ENCODE measurements around the gene PTCD1.
"Not testable (repeated sequence)": the region's sequence is repeated elsewhere in the genome, so short reads cannot be mapped to it uniquely, and the experiment has no call there.

PTCD1 gene

DNA sequence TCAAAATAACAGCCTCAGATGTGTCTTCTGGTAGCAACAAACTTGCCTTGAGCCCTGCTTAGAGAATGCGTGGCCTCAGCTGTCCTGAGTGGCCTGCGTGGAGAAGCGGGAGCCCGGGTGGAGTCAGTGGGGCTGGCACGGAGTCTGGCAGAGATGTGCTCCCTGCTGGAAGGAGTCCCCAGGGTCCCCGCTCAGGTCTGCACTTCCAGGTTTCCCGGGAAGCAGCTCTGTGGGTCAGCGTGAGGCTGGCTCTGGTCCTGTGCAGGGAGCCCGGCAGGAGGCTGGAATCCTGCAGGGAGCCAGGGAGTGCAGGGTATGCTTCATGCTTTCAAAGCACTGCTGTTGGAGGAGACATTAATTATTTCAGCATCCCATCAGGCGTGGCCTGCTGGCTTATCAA lies 10.3 kb upstream of the PTCD1 start:
- no peak for DNase-seq

DNA sequence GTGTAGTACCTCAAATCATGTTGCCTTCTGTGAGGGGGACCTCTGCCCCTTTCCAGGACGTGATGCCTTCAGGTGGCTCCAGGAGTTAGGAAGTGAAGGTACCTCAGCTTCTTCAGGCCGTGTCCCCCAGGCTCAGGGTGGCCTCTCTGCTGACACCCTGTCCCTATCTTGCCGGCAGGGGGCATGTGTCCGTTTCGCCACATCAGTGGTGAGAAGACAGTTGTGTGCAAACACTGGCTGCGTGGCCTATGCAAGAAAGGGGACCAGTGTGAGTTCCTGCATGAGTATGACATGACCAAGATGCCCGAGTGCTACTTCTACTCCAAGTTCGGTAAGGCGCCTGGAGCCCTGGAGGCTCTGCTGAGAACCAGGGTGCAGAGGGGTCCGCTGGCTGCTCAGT lies 9.3 kb upstream of the PTCD1 start:
- no peak for DNase-seq

DNA sequence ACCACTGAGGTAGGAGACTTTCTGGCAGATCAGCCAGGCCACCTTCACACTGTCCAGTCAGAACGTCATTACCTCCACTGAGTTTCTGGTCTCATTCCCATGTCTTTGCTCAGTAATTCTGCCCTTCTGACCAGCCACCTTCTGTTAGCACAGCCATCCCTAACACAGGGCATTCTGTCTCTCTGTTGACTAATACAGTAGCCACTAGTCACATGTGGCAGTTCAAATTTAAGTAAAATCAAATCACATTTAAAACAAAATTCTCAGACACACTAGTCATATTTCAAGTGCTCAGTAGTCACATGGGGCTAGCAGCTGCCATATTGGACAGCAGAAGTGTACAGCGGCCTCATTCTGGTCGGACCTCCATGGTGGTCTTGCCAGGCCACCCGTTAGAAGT lies 7.5 kb upstream of the PTCD1 start:
- no peak for DNase-seq

DNA sequence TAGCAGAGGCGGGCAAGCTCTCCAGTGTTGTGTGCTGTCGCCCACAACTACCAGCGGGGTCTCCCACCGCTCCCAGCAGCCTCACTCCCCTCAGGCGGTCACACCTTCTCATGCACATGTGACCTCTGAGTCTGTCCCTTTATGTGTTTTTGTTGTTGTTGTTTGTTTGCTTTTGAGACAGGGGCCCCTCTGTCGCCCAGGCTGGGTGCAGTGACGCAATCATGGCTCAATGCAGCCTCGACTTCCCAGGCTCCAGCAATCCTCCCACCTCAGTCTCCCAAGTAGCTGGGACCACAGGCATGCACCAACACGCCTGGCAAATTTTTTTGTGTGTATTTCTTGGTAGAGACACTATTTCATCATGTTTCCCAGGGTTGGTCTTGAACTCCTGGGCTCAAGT lies 1.6 kb upstream of the PTCD1 start:
- no peak for DNase-seq

DNA sequence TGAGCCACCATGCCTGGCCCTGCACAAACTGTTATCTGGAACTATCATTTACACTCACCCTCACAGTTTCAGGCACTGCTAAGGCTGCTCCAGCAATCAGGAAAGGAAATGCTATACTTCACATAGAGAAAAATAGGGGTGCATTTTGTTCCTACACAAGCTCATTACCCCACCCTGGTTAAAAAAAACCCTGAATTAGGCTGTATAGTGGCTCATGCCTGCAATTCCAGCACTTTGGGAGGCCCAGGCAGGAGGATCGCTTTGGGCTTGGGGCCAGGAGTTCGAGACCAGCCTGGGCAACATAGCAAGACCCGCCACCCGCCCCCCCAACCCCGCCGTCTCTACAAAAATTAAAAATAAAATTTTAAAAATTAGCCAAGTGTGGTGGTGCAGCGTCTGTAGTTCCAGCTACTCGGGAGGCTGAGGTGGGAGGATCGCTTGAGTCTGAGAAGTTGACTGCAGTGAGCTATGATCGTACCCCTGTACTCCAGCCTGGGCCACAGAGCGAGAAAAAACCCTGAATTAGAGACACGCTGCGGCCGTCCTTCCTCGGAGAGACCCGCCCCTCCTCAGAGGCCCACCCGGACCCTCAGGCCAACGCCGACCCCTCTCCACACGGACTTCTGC lies 539 bp downstream of the PTCD1 start:
- DNase-seq: no peak

DNA sequence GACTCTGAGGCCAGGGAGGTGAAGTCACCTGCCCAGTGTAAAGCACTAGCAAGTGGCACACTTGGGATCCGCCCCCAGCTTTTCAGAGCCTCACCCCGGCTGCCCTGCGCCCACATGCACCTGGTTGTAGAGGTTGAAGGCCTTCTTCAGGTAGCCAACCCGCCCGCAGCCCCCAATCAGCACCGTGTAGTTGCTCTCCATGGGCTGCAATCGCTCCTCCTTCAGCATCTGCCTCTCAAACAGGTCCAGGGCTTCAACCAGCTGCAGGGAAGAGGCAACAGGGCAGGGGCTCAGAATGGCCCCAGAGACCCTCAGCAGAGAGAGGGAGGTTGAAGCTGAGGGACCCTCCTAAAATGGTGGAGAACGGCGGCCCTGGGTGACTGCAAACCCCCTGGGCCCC lies 5.4 kb downstream of the PTCD1 start:
- DNase-seq: no peak

DNA sequence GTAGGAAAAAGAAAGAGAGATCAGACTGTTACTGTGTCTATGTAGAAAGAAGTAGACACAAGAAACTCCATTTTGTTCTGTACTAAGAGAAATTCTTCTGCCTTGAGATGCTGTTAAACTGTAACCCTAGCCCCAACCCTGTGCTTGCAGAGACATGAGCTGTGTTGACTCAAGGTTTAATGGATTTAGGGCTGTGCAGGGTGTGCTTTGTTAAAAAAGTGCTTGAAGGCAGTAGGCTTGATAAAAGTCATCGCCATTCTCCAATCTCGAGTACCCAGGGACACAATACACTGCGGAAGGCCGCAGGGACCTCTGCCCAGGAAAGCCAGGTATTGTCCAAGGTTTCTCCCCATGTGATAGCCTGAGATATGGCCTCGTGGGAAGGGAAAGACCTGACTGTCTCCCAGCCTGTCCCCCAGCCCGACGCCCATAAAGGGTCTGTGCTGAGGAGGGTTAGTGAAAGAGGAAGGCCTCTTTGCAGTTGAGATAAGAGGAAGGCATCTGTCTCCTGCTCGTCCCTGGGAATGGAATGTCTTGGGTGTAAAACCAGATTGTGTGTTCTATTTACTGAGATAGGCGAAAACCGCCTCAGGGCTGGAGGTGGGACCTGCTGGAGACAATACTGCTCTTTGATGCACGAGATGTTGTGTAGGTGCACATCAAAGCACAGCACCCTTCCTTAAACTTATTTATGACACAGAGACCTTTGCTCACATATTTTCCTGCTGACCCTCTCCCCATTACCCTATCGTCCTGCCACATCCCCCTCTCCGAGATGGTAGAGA lies 6.7 kb downstream of the PTCD1 start:
- not testable (repeated sequence) for DNase-seq

DNA sequence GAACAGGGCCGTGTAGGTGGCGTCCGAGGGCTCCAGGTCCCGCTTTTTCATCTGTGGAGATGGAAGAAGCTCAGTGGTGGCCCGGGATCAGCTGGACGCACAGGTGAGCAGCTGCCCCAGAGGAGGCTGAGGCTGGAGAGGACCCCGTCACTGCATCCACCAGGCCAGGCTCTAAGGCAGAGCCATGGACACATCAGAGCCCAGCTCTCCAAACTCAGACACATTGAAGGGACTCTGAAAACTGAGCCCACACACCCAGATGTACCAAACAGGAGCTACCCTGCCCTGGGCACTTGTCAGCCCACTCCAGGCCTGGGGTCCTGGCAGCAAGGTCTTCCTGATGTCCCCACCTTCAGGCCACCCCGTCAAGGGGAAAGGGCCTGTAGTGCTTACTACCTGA lies 8.8 kb downstream of the PTCD1 start:
- DNase-seq: no peak

DNA sequence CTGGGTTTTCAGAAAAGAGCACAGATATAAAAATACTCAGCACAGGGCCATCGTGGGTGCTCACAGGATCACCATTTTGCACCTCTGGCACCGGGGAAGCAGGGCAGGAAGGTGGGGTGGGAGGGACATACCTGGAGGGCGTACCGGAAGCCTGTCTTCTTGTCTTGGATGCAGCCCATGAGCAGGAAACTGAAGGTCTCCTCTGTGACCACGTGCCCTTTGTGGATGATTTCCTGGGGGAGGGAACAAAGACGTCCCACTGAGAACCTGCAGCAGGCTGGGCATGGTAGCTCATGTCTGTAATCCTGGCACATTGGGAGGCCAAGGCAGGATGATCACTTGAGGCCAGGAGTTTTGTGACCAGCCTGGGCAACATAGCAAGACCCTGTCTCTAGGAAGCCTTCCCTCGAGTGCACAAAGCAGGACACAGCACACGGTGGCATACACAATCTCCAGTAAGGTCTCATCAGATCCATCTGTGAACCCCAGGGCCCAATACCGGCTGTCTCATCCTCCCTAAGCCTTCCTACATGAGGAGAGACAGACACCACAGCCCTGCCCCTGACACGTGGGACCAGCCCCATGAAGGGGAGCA lies 9.5 kb downstream of the PTCD1 start:
- no peak for DNase-seq

DNA sequence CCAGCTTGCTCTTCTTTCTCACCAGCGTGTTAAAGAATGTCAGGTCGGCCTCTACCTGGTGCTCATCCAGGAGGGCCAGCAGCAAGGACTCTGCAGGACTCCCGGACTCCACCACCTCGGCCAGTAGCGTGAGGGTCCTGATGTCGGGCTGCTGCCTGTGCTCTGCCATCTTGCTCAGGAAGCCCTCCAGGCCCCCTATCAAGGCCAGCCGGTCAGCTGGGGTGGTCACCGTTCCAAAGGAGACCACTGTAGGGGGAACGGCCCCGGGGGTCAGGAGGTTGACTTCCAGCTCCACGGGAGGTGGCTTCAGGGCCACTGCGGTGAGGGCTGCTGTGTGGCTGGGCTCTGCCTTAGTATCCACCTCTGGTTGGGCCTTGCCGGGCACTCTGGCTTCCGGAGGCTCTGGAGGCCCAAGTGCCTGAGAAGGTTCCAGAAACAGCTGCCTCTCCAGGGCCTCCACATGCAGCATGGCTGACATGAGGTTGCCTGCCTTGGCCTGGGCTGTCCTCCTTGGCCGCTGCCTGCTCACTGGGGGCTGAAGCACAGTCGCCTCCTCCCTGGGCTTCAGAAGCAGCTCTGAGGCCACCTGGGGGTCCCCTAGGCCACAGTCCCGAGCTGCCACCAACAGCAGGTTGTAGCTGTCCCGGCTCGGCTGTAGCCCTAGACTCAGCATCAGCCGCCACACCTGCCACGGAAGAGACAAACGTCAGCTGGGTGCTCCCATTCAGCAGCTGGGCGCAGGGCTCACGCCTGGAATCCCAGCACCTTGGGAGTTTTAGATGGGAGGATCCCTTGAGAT lies 13.5 kb downstream of the PTCD1 start:
- DNase-seq: no peak

DNA sequence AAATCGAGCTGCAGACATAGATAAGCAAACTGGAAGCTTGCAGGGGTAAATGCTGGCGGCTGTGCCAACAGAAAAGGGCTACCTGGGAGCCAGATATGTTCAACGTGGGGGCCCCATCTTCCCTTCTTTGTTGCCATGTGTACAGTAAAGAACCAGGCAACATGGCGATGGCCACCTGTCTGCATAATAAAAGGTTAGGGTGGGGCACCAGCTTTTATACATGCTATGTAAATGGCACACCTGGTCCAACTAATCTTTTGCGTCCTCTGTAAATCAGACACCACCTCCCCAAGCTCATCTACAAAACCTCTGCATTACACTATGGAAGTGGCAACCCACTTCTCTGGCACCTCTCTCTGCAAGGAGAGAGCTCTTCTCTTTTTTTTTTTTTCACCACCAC lies 16.0 kb downstream of the PTCD1 start:
- DNase-seq: no peak

DNA sequence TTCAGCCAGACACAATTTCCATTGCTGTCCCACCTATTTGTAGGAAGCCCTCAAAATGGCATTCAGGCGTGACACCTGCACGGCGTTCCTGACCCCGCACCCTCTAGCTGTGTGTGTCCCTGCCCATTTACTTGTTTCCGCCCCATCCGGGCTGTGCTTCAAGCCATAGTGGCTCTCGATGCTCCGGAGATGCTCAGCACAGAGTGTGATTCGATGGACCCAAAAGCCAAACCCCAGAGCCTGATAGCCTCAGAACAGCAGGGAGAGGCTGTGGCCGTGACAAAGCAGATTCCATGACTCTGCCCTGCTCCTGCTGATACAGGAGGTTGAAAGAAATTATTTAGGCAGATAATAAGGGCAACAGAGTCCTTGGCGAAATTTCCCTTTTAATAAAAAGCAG lies 16.4 kb downstream of the PTCD1 start:
- DNase-seq: no peak

DNA sequence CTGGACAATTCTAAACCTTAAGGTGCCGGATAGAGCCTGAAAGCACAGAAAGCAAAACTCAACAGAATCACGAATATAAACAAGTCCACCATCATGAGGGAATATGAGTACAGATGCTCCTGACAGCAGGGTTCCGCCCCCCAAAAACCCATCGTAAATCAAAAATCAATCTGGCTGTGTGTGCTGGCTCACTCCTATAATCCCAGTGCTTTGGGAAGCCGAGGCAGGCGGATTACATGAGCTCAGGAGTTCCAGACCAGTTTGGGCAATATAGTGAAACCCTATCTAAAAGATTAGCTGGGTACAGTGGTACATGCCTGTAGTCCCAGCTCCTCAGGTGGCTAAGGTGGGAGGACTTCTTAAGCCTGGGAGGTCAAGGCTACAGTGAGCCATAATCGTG lies 17.6 kb downstream of the PTCD1 start:
- DNase-seq: no peak

DNA sequence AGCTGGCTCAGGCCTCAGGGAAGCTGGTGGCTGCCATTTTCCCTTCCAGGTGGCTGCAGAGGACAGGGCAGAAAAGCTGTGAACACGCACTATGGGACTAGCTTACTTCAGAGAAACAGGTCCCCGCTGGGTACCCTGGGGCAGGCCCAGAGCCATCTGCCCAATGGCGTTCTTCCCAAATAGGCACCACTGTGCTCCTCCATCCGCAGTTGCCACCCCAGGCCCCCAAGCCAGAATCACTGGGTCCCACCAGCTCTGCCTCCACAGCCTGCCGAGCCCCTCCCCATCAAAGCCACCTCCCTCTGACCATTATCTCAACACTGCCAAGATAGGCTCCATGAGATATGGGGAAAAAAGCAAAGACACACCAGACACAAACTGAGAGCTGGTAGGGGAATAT lies 18.4 kb downstream of the PTCD1 start:
- no peak for DNase-seq

DNA sequence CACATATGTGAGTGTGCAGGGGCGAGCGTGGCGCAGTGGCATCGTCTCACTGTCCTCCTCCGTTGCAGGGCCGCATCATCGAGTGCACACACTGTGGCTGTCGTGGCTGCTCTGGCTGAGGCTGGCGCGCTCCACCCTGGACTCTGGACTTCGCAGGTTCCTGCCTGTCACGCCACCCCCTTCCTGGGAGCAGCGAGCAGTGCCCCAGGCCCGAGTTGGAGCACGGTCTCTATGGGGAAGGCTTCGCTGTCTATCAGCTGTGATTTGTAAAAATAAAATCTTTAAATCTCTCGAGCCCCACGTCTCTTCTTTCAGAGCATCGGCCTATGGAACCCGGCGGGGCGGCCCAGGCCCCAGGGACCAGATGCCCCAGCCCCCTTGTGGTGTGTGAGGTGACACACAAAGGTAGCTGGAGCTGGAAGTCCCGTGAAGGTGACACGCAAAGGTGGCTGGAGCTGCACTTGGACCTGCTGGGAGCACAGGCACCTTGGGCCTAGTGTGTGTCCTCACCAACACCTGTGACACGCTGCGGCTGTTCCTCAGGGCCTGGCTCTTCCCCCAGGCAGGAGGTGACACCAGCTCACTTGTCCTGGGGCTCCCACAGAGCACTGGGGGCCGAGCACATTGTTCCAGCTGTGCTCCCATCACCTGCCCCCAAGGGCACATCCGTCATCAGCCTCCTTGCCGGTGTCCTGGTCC lies 19.1 kb downstream of the PTCD1 start:
- no peak for DNase-seq

DNA sequence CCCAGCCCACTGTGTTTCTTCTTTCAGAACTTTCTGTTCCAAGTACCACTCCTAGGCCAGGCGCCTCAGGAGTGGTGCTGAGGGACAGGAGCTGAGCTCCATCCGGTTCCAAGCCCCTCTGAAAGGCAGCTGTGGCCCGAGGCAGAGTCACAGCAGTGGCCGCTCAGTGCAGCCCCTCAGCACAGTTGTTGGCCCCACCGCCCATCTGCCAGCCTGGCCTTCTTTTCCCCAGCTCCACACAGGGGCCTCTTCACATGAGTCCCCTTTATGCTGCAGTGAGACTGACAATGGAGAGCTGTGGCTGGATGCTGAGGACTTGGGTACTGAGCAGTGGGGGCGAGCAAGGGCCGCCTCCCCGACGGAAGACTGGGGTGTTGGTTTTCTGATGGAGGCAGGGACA lies 20.3 kb downstream of the PTCD1 start:
- no peak for DNase-seq

DNA sequence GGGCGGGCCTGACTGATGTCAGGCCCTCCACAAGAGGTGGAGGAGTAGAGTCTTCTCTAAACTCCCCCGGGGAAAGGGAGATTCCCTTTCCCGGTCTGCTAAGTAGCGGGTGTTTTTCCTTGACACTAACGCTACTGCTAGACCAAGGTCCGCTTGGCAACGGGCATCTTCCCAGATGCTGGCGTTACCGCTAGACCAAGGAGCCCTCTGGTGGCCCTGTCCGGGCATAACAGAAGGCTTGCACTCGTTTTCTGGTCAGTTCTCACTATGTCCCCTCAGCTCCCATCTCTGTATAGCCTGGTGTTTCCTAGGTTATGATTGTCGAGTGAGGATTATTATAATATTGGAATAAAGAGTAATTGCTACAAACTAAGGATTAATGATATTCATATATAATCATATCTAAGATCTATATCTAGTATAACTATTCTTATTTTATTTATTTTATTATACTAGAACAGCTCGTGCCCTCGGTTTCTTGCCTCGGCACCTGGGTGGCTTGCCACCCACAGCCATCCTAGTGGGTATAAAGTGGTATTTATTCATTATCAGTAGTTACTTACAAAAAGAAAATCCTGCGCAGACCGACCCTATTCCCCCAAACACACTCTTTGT lies 23.0 kb downstream of the PTCD1 start:
- DNase-seq: not testable (repeated sequence)

DNA sequence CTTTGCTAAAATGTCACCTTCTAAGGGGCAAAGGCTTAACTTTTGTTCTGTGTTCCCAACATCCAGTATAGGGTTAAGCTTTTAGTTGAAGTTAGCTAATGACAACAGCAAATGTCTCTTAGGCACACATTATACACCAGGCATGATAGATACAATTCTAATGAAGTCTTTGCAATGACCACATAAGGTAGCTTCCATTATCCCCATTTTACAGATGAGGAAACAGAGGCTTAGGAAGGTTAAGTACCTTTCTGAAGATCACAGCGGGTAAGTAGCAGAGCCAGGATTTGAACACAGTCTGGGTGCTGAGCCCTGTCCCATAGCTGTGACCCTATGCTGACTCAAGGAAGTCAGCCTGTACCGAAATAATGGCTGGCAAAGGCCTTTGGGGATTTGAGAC lies 28.0 kb downstream of the PTCD1 start:
- no peak for DNase-seq

DNA sequence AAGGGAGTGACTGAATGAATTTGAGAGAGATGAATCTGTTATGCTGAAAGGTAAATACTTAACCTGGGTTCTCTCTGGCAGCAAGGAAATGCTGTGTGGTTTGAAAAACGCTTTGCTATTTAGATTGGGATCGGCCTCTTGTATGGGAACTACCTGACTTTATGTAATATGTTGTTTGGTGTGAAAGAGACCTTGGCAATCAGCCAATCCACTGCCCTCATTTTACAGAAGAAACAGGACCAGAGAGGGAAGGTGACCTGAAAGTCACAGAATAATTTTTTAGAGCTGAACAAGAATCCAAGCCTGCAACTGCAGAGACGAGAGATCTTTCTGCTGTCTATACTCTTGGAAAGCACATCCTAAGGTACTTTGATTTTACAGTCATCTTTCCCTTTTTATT lies 28.8 kb downstream of the PTCD1 start:
- DNase-seq: no peak

DNA sequence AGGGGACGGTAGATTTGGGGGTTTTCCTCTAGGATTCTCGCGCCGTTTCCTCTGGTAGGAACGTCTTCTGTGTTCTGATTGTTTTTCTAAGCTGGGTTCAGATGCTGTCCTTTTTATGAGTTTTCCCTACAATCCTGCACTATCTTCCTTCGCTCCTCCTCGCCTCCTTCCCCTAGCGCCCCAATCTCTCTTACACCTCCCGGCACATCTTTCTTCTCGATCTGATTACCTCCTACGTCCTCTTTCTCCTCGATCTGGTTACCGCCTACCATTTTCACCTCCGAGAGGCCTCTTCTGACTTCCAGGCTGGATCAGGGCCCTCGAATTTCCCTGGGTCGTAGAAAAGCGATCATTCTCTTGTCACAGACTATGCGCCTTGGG lies 29.4 kb downstream of the PTCD1 start:
- no peak for DNase-seq

DNA sequence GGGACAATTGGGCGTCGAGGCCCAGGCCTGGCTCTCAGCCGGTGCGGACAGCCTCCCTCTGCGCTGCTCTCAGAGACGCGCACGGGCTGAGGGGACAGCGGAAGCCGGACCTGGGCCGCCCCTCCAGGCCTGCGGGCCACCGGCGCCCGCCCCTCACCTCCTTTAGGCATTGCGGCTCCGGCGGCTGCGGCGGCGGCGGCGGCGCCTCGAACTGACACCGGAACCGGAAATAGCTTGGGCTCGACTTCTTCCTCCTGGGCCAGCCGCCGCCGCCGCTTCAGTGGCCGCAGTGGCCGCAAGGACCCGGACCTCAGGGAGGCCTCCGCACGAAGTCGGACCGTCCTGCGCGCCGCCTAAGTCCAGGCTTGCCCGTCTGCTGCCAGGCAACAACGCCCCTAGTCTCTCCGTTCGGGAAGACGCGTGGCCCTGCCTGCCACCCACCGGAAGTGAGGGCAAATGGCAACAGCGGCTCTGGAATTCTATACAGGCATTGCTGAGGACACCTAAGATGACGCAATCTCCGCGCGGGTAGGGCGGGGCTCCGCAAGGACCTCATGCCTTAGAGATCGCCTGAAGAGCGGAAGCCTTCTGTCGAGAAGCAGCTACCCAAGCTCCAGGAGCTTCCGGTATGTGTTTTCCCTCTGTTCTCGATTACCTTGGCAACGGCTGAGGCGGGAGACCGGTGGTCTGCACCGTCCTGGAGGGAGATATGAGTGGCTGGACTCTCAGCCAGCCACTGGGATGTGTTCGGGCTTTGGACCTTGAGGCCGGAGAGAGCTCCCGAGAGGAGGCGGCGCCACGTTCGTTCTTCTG lies 30.0 kb downstream of the PTCD1 start, which contains the start of the genes BUD31 and PDAP1:
Gene BUD31 (plus strand): TSS at position 591 of the 813 bp plus-strand sequence. CDS start 2,124 bp downstream, outside the sequence.
Gene PDAP1 (minus strand): TSS at position 219 of the 813 bp plus-strand sequence. CDS start 49 bp downstream, at position 170.
- DNase-seq: peak; percentile 91 to 97
